Cardiac muscle cell (in vitro differentiated cells and primary cell): Measurements from ENCODE around the gene CNTF. TPM values are rescaled to one million over a fixed set of nuclear protein-coding genes. Genes with fewer than 3 reads are reported as not detected.

Source experiments
- DNase-seq, 2 donors: peaks; one replicate each; pipeline versions ENCODE4 v3.0.0 to v3.0.0-alpha.2; 2010 to 2017; ENCODE audit warnings: low read depth in 1 of 2, low spot score in 1 of 2
- H3K27ac ChIP-seq: fragments of 200-600 bp; sonication (generic); 2 replicates; pipeline ENCODE4 v1.5.1; 2016
- H3K27me3 ChIP-seq: fragments of 200-600 bp; sonication (generic); 2 replicates; pipeline ENCODE4 v1.6.0; 2016; ENCODE audit warnings: control low read depth
- H3K36me3 ChIP-seq: fragments of 200-600 bp; sonication (generic); 2 replicates; pipeline ENCODE4 v1.5.1; 2016; ENCODE audit warnings: control low read depth
- H3K4me1 ChIP-seq: fragments of 200-600 bp; sonication (generic); 2 replicates; pipeline ENCODE4 v1.8.1; 2017; ENCODE audit warnings: low read depth, mild to moderate bottlenecking, mixed run types
- H3K4me3 ChIP-seq: fragments of 200-600 bp; sonication (generic); 2 replicates; pipeline ENCODE4 v1.5.1; 2016; ENCODE audit warnings: mild to moderate bottlenecking
- H3K9me3 ChIP-seq: fragments of 200-600 bp; sonication (generic); 2 replicates; pipeline ENCODE4 v1.5.1; 2017; ENCODE audit warnings: low read depth, mild to moderate bottlenecking, control low read depth
- polyA plus RNA-seq: library from polyadenylated mRNA; unstranded; fragments of >200 nt; fragmentation: Nextera tagmentation; extraction: Ambion mirVana; gene quantifications from 2 replicates; pipeline ENCODE4 v1.2.1, GENCODE V29; 2016
- total RNA-seq: library from RNA; depleted of rRNA; stranded (reverse); fragments of >200 nt; gene quantifications from 2 replicates; pipeline ENCODE4 v1.2.3, GENCODE V29; 2016
- TF ChIP-seq, protein P1 (sequence below): IDR thresholded peaks from 2 replicates; pipeline ENCODE4 v1.5.1; 2012; ENCODE audit warnings: low read depth, mild to moderate bottlenecking, low read length

Gene CNTF
- total and polyA plus RNA-seq, 2 experiments from 2014 or later, result 0.23 to 0.33 TPM

- no peaks in the 10 kb centered on the region for H3K4me1 ChIP-seq
- H3K9me3 ChIP-seq, result no peaks in the 10 kb centered on the region
- no peak overlapping the region for H3K4me3 ChIP-seq
- no peak overlapping the region for H3K27ac ChIP-seq
- H3K36me3 ChIP-seq, result no peaks in the 10 kb centered on the region
- TF ChIP-seq, protein P1, sequence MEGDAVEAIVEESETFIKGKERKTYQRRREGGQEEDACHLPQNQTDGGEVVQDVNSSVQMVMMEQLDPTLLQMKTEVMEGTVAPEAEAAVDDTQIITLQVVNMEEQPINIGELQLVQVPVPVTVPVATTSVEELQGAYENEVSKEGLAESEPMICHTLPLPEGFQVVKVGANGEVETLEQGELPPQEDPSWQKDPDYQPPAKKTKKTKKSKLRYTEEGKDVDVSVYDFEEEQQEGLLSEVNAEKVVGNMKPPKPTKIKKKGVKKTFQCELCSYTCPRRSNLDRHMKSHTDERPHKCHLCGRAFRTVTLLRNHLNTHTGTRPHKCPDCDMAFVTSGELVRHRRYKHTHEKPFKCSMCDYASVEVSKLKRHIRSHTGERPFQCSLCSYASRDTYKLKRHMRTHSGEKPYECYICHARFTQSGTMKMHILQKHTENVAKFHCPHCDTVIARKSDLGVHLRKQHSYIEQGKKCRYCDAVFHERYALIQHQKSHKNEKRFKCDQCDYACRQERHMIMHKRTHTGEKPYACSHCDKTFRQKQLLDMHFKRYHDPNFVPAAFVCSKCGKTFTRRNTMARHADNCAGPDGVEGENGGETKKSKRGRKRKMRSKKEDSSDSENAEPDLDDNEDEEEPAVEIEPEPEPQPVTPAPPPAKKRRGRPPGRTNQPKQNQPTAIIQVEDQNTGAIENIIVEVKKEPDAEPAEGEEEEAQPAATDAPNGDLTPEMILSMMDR, result peak; percentile 75
- no peaks in the 10 kb centered on the region for H3K27me3 ChIP-seq
- DNase-seq, result peak; percentile 53 to 79
Measured at GRCh38 chr11:58629857-58630256, 7.4 kb downstream of the CNTF start.

DNA sequence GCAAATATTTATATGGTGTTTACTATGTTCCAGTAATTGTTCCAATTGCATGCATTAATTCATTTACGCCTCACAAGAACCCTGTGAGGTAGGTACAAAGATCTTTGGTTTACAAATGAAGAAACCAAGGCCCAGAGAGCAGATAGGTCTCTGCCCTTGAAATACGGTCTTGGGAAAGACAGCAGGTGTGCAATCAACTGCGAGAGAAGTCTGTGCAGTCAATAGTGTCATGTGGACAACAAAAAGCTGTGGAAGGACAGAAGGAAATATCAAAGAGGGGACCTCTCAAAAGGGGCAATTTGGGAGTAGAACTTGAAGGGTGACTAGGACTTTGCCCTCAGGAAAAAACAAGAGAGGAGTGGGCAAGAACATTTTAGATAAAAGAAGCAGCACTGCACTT lies 8.9 kb downstream of the CNTF start:
- TF ChIP-seq, protein P1, result no peak
- Histone ChIP-seq H3K27ac (no peak overlapping the region), H3K36me3 (no peaks in the 10 kb centered on the region), H3K4me3 (no peak overlapping the region), H3K4me1 (no peaks in the 10 kb centered on the region), H3K27me3 (no peaks in the 10 kb centered on the region), H3K9me3 (no peaks in the 10 kb centered on the region)
- DNase-seq, result no peak

GRCh38 chr11:58632510-58632909 lies 10.0 kb downstream of the CNTF start:
- no peaks in the 10 kb centered on the region for H3K9me3 ChIP-seq
- no peaks in the 10 kb centered on the region for H3K4me1 ChIP-seq
- no peak for DNase-seq
- no peaks in the 10 kb centered on the region for H3K36me3 ChIP-seq
- TF ChIP-seq, protein P1, result no peak
- no peaks in the 10 kb centered on the region for H3K27me3 ChIP-seq
- no peak overlapping the region for H3K4me3 ChIP-seq
- H3K27ac ChIP-seq, result no peak overlapping the region

DNA sequence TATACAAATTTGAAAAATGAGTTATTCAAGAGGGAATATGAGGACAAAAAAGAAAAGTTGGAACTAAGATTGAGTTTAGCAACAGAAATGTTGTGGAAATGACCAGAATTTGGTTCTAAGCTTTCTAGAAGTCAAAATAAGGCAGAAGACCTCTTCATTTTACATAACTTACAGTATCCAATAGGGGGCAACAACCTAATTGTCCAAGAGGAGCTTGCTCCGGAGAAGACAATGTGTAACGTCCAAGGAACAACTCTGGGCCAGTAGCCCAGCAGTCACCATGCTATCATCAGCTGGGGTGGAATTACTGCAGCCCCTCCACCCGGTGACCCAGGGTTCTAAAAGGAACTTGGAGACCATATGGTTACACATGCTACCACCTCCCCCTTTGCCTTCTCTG lies 14.1 kb downstream of the CNTF start:
- Histone ChIP-seq H3K9me3 (no peaks in the 10 kb centered on the region), H3K27me3 (no peaks in the 10 kb centered on the region), H3K27ac (no peak overlapping the region), H3K36me3 (no peaks in the 10 kb centered on the region), H3K4me3 (no peak overlapping the region), H3K4me1 (no peaks in the 10 kb centered on the region)
- TF ChIP-seq, protein P1, result no peak
- DNase-seq, result no peak

GRCh38 chr11:58637371-58637770 lies 14.9 kb downstream of the CNTF start:
- Histone ChIP-seq H3K9me3 (no peaks in the 10 kb centered on the region), H3K4me1 (no peaks in the 10 kb centered on the region), H3K36me3 (no peaks in the 10 kb centered on the region), H3K27ac (no peak overlapping the region), H3K27me3 (no peaks in the 10 kb centered on the region), H3K4me3 (no peak overlapping the region)
- DNase-seq, result no peak
- TF ChIP-seq, protein P1, result no peak

DNA sequence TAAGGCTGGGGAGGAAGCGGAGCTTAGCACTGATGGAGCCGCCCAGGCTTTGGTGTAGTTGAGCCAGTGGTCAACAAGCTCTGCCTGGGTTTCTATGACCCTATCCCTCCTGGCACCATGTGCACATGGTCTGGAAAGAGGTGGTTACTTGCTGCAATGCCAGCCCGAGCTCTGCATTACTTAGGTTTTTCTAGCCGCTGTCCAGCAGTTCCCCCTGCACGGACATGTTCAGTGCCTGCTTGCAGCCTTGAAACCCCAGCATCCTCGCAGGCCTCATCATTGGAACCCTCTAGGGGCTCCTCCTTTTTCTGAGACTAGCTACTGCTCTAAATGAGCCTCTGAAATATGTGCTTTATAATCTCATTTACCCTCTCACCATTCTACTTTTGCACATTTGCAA lies 16.6 kb downstream of the CNTF start:
- DNase-seq, result no peak
- TF ChIP-seq, protein P1, result no peak
- Histone ChIP-seq H3K4me3 (no peak overlapping the region), H3K4me1 (no peaks in the 10 kb centered on the region), H3K27me3 (no peaks in the 10 kb centered on the region), H3K9me3 (no peaks in the 10 kb centered on the region), H3K27ac (no peak overlapping the region), H3K36me3 (no peaks in the 10 kb centered on the region)
